ENCODE data around the gene ABLIM3. TPM values are rescaled to one million over a fixed set of nuclear protein-coding genes. Genes with fewer than 3 reads are reported as not detected.

The ABLIM3 gene
- total RNA-seq, 1 donor from 2014 or later, result not detected

- Mint-ChIP-seq H3K27ac (no peak overlapping the region), H3K9me3 (no peaks in the 10 kb centered on the region), H3K4me3 (no peak overlapping the region), H3K36me3 (no peaks in the 10 kb centered on the region), H3K27me3 (ENCODE audit: insufficient read depth, low read depth) (peaks cover 2% of the 10 kb centered on the region), H3K4me1 (no peaks in the 10 kb centered on the region)
- no peak for TF ChIP-seq CTCF (IDR thresholded peaks at IDR 0.05)
- TF ChIP-seq EZH2phosphoT487 (IDR thresholded peaks at IDR 0.05), result no peak
- no peak for TF ChIP-seq EZH2 (IDR thresholded peaks at IDR 0.05)
- no peak overlapping the region for H2AFZ ChIP-seq (replicated peaks)
- no peak overlapping the region for H3K4me2 ChIP-seq
- H3K4me3 ChIP-seq, result no peak overlapping the region
- H3F3A ChIP-seq (ENCODE audit: low read depth), result no peaks in the 10 kb centered on the region
- no peaks in the 10 kb centered on the region for H4K20me1 ChIP-seq (ENCODE audit: low read depth)
- H3K79me2 ChIP-seq (ENCODE audit: low read depth), result no peaks in the 10 kb centered on the region
- no peaks in the 10 kb centered on the region for H3K36me3 ChIP-seq
- H3K27ac ChIP-seq, result no peak overlapping the region
- H3K4me1 ChIP-seq, result no peaks in the 10 kb centered on the region
- H3K27me3 ChIP-seq, result peaks cover 11% of the 10 kb centered on the region
- H3K9ac ChIP-seq, result no peak overlapping the region
- no peak for DNase-seq (ENCODE audit: low spot score)
- no peaks in the 10 kb centered on the region for H3K9me3 ChIP-seq (ENCODE audit: low read depth)
These were observed 14.4 kb upstream of the ABLIM3 start for GRCh38 chr5:149126906-149127305.

DNA sequence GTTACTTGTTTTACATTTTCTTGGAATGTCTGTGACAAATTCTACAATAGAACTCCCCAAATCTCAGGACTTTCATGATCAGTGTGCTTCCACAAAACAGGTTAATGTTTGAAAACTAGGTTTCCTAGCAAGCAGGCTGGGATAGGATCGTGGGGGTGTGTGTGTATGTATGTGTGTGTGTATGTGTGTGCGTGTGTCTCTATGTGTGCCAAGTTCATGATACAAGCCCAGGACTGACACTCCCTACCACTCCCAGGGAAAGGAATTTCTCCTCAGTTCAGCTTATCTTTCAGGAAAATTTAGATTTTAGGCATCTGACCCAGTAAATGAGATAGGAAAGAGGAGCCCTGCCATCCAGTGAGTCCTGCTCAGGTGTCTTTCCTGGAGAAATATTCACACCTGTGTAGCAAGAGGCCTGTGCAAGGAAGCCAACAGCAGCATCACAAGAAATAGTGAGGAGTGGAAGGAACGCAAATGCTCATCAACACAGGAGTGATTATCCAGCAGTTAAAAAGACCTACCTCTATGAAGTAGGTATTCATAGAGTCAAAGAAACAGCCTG is 13.8 kb upstream of the ABLIM3 start:
- no peak overlapping the region for H3K4me3 ChIP-seq
- no peaks in the 10 kb centered on the region for H3K36me3 Mint-ChIP-seq

DNA sequence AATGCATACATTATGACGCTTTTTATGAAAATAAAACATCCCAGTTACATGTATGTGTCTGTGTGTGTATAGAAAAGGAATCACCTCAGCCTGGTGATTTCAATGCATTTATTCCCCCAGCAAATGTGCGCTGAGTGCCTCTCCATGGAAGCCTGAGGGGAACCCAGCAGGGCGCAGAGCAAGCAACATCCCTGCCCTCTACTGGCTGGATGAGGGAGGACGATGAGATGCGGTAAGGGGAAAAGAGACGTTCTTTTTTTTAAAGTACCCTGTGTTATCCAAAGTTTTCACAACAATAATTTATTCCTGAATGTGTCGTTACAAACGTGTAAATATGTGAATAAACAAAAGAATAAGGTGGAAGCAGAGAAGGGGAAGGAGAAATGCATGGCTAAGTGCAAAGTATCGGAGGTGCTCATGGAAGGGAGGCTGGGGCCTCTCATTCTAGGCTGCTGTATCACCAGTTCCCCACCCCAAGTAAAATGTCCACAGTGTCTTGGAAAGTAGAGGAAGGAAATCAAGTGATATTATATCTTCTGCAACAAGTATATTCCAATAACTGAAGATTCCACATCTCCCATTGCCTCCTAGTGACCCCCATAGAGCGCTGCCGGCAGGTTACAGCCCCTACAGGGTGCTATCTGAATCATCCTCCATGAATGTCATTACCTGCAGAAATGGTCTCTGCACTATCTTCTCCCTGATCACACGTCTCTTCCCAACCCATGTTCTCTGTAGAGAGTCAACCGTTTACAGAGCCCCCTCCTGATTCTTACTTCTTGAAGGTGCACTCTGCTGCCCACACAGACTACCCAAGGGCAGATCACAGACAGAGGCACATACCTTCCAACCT is 13.0 kb upstream of the ABLIM3 start:
- Mint-ChIP-seq H3K27me3 (ENCODE audit: insufficient read depth, low read depth) (peaks cover 2% of the 10 kb centered on the region), H3K4me1 (no peaks in the 10 kb centered on the region), H3K27ac (no peak overlapping the region), H3K9me3 (no peaks in the 10 kb centered on the region), H3K36me3 (no peaks in the 10 kb centered on the region), H3K4me3 (no peak overlapping the region)
- Histone ChIP-seq H3K27ac (no peak overlapping the region), H3K79me2 (ENCODE audit: low read depth) (no peaks in the 10 kb centered on the region), H3K4me1 (no peaks in the 10 kb centered on the region), H3K9me3 (ENCODE audit: low read depth) (no peaks in the 10 kb centered on the region), H3K27me3 (peaks cover 11% of the 10 kb centered on the region), H3K4me2 (no peak overlapping the region), H3K36me3 (no peaks in the 10 kb centered on the region), H2AFZ (replicated peaks) (no peak overlapping the region), H3F3A (ENCODE audit: low read depth) (no peaks in the 10 kb centered on the region), H4K20me1 (ENCODE audit: low read depth) (no peaks in the 10 kb centered on the region), H3K4me3 (no peak overlapping the region), H3K9ac (no peak overlapping the region)
- no peak for TF ChIP-seq EZH2 (IDR thresholded peaks at IDR 0.05)
- peak; percentile 80 for TF ChIP-seq CTCF (IDR thresholded peaks at IDR 0.05)
- peak; percentile 58 for DNase-seq (ENCODE audit: low spot score)

More for the DNA sequence above, 13.8 kb upstream of the ABLIM3 start:
- Mint-ChIP-seq H3K4me1 (no peaks in the 10 kb centered on the region), H3K9me3 (no peaks in the 10 kb centered on the region), H3K27ac (no peak overlapping the region), H3K4me3 (no peak overlapping the region), H3K27me3 (ENCODE audit: insufficient read depth, low read depth) (peaks cover 2% of the 10 kb centered on the region)
- TF ChIP-seq EZH2 (IDR thresholded peaks at IDR 0.05), result no peak
- no peak for TF ChIP-seq CTCF (IDR thresholded peaks at IDR 0.05)
- TF ChIP-seq EZH2phosphoT487 (IDR thresholded peaks at IDR 0.05), result no peak
- Histone ChIP-seq H3K27me3 (peaks cover 11% of the 10 kb centered on the region), H3K9ac (no peak overlapping the region), H3K4me2 (no peak overlapping the region), H3F3A (ENCODE audit: low read depth) (no peaks in the 10 kb centered on the region), H4K20me1 (ENCODE audit: low read depth) (no peaks in the 10 kb centered on the region), H2AFZ (replicated peaks) (no peak overlapping the region), H3K27ac (no peak overlapping the region), H3K9me3 (ENCODE audit: low read depth) (no peaks in the 10 kb centered on the region), H3K79me2 (ENCODE audit: low read depth) (no peaks in the 10 kb centered on the region), H3K4me1 (no peaks in the 10 kb centered on the region), H3K36me3 (no peaks in the 10 kb centered on the region)
- DNase-seq (ENCODE audit: low spot score), result no peak
